Measurements from ENCODE around the gene TENM4. TPM values are rescaled to one million over a fixed set of nuclear protein-coding genes. Genes with fewer than 3 reads are reported as not detected.

Gene TENM4
- polyA plus RNA-seq, 5 donors = 3.1 to 6.2 (median 3.7) TPM

DNA sequence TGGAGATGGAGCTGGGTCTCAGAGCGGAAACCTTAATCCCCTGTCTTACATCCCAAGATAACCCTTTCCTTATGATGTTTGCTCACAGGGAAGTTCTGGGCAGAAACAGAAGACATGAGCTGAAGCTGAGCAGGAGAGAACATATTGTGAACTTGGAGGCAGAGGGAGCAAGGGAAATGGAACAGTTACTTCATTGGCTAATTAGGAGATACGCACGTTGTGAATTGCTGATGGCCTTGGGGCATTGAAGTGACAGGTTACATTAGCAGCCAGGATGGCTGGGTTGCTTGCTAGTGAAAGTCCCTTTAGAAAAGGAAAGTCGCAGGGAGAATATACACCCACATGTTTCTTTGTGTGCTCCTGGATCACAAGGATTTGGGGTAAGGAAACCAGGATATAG, 48.7 kb downstream of the TENM4 start:
- no peak for DNase-seq

GRCh38 chr11:79390923-79391322, 49.9 kb downstream of the TENM4 start:
- DNase-seq = no peak

GRCh38 chr11:79390477-79390876, 50.4 kb downstream of the TENM4 start:
- DNase-seq = no peak

- no peak for DNase-seq
These were observed 52.6 kb downstream of the TENM4 start for GRCh38 chr11:79388201-79388600.

GRCh38 chr11:79383874-79384273, 57.0 kb downstream of the TENM4 start:
- no peak for DNase-seq

- no peak for DNase-seq
These were observed 58.4 kb downstream of the TENM4 start for GRCh38 chr11:79382301-79383050.

GRCh38 chr11:79381036-79381435, 59.8 kb downstream of the TENM4 start:
- no peak for DNase-seq

DNA sequence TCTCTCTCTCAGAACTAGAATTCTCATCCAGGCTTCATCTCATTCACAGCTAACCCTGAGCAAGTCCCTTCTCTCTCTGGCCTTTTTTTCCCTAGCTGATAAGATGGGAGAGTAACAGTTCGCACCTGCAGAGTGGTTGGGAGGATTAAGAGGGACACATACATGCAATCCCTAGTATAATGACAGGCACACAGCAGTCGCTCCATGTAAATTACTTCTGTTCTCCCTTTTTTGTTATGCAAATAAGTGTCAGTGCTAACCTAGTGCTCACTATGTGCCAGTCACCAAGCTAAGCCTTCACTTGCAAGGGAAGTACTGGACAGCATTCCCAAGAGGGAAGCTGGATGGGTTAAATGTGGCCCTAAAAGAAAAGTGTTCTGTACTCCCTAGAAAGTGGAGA, 63.4 kb downstream of the TENM4 start:
- no peak for DNase-seq

- no peak for DNase-seq
These were observed 64.8 kb downstream of the TENM4 start for GRCh38 chr11:79375818-79376550.

DNA sequence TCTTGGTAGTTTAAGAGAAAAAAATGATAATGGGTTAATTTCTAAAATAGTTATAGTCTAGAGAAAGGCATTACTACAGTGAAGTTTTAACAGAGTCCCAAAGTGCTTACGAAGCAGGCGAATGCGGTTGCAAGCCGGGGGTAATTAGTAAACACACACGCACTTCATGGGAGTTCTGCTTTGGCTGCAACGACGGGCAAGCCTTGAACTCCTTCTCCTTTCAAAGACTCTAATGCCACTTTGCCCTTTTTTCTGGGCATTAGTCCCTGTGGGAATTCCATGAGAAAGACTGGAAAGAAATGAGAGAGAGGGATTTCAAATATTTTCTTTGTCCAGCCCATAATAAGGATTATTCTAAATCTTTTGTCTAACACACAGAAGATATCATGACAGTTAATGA, 66.1 kb downstream of the TENM4 start:
- DNase-seq = no peak

- DNase-seq = no peak
These were observed 69.1 kb downstream of the TENM4 start for GRCh38 chr11:79371724-79372123.

DNA sequence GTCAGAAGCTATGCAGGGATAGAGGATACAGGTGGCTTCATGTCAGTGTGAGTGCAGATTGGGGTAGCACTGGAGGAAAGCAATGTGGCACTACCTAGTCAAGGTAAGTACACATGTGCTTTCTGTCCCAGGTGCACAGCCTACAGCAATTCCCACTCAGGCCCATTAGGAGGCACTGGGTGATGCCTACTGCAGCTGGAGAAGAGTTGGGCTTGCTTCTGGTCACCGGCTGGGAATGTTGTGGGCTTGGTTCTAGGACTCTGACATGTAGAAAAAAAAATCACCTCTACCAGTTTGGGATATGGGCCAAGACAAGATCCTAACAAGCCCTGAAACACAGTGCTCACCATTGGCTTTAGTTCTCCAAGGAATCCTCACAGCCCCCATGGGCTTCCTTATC, 69.7 kb downstream of the TENM4 start:
- DNase-seq = no peak

DNA sequence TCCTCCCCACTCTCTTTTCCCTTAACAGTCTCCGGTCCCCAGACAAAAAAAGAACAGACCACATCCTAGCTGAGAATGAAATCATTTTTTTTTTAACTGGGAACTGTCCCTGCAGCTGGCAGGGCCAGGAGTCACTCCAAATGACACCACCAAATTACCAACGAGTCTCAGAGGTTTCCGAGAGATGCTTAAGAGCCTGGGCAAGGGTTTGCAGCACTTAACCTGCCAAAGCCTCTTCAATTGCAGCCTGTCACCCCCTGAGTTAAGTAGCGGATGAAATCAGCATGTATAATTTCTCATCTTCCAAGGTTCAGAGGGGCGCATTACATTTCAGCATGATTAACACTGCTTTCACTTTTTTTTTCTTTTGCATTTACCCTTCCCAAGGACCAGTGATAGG, 71.8 kb downstream of the TENM4 start:
- no peak for DNase-seq

DNA sequence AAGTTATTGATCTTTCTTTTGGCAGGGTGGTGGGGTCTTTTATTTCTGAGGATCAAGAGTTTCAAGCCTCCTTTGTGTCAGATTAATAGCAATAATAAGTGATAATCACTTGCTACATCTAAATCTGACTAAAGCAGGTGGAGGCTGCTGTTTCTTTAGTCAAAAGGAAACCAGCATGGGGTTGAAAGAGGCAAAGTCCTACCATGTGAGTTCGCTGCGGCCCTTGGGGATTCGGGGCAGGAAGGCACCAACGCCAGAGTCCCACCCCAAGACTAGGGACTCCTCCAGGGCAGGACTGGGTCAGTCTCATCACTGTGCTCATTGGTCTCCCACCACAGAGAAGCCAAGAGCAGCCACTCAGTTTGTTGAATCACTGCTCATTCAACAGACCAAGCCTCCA, 73.0 kb downstream of the TENM4 start:
- no peak for DNase-seq

GRCh38 chr11:79366218-79366617, 74.6 kb downstream of the TENM4 start:
- no peak for DNase-seq

GRCh38 chr11:79363861-79364378, 76.9 kb downstream of the TENM4 start:
- no peak for DNase-seq

DNA sequence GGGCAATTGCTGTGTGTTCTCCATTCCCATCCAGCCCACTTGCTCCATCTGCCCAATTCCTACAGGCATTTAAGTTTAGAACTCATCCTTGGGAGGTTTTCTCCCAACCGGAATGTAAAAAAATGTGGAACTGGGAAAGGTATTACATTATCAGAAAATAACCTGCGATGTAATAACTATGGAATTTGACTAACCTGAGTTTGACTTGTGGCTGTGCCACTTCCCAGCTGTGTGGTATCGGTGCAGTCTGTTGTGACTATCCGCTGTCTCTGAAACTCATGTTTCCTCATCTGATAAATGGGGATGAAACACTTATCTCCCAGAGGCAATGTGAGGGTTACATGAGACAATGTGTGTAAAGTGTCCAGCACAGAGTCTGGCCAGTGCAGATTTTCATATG, 77.6 kb downstream of the TENM4 start:
- DNase-seq = no peak

GRCh38 chr11:79362821-79363220, 78.0 kb downstream of the TENM4 start:
- no peak for DNase-seq

GRCh38 chr11:79362206-79362757, 78.5 kb downstream of the TENM4 start:
- no peak for DNase-seq

- DNase-seq = no peak
These were observed 82.6 kb downstream of the TENM4 start for GRCh38 chr11:79358258-79358657.

DNA sequence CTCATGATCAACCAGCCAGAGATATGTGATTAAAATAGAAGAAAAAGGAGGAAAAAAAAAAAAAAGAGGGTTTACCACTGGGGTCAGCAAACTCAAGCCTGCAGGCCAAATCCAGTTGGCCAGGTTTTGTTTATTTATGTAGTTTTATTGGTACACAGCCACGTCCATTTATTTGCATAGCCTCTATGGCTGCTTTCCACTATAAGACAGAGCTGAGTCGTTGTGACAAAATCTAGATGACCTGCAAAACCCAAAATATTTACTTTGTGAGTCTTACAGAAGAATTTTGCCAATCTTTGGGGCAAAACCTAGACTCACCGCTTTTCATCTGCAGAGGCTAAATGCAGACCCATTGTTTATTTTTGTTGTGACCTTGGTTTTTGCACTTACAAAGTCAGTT, 87.1 kb downstream of the TENM4 start:
- DNase-seq = no peak

GRCh38 chr11:79352349-79352703, 88.5 kb downstream of the TENM4 start:
- no peak for DNase-seq

Measured in right lung (tissue), 5 donors.